ENCODE measurements around the gene FOXA3.

The FOXA3 gene

DNA sequence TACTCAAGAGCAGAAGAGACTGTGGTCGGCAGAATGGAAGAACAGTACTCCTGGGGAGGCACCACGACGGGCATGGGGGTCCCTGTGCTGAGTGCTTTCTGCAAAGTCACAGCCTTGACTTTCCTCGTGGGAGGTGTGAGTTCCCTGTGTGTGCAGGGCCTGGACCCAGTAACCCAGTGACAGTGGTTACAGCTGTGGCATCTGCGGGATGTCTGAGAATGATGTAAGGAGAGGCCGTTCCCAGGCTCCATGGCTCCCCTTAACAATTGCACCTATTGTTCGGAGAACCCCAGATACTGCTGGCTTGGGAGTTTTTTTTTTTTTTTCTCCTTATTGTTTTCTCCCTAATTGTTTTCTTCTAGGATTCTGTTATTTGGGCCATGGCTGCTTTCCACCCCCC is 55.6 kb downstream of the FOXA3 start:
- Histone ChIP-seq H3K18ac (ENCODE audit: low read length) (no peak overlapping the region), H3K4me3 (ENCODE audit: low read length) (no peak overlapping the region), H2BK15ac (replicated peaks; ENCODE audit: low read depth) (no peak overlapping the region), H3K36me3 (ENCODE audit: control insufficient read depth, insufficient read depth, low read length) (no peaks in the 10 kb centered on the region), H3K23ac (ENCODE audit: low read length) (no peak overlapping the region), H4K5ac (ENCODE audit: low read length) (no peak overlapping the region), H3K79me1 (ENCODE audit: low read length) (no peaks in the 10 kb centered on the region), H3K4me2 (ENCODE audit: low read length) (no peak overlapping the region), H3K56ac (ENCODE audit: low read length) (no peak overlapping the region), H2BK120ac (ENCODE audit: low read depth, low read length) (no peak overlapping the region), H2AK5ac (ENCODE audit: low read length) (no peak overlapping the region), H3K27ac (ENCODE audit: low read depth, low read length) (no peak overlapping the region), H3K4ac (ENCODE audit: low read depth, low read length) (no peak overlapping the region), H3K79me2 (ENCODE audit: control insufficient read depth, insufficient read depth, low read length) (no peaks in the 10 kb centered on the region), H3K9ac (ENCODE audit: low read length) (no peak overlapping the region), H3K27me3 (ENCODE audit: insufficient read depth, low read length, poor library complexity) (no peaks in the 10 kb centered on the region), H3K4me1 (ENCODE audit: control insufficient read depth, low read depth, low read length) (no peaks in the 10 kb centered on the region), H4K8ac (ENCODE audit: low read depth, low read length) (no peak overlapping the region), H2BK5ac (ENCODE audit: low read length) (no peak overlapping the region)
- DNase-seq: no peak
- no CpG with 5 or more reads among the region's 7 CpGs for WGBS (ENCODE audit: extremely low coverage, insufficient coverage, low lambda C conversion rate)

DNA sequence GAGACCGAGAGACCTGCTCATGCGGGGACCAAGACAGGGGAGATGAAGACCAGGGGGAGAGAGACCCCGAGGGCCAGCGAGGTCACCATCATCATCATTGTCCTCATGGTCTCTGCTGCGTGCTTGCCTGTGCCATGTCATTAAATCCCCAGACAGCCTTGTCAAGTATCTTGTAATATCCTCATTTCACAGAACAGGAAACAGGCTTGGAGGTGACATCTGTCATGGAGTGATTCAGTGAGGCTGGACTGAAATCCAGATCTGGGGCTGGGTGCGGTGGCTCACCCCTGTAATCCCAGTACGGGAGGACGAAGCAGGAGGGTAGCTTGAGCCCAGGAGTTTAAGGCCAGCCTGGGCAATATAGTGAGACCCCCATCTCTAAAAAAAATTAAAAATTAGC is 56.3 kb downstream of the FOXA3 start:
- no peaks in the 10 kb centered on the region for H3K79me1 ChIP-seq (ENCODE audit: low read length)
- H3K4ac ChIP-seq (ENCODE audit: low read depth, low read length): no peak overlapping the region
- no peak overlapping the region for H3K18ac ChIP-seq (ENCODE audit: low read length)
- H3K9ac ChIP-seq (ENCODE audit: low read length): no peak overlapping the region
- H3K23ac ChIP-seq (ENCODE audit: low read length): no peak overlapping the region
- no peak overlapping the region for H4K5ac ChIP-seq (ENCODE audit: low read length)
- no peak for DNase-seq
- H2BK15ac ChIP-seq (replicated peaks; ENCODE audit: low read depth): no peak overlapping the region
- H3K4me3 ChIP-seq (ENCODE audit: low read length): no peak overlapping the region
- H4K8ac ChIP-seq (ENCODE audit: low read depth, low read length): no peak overlapping the region
- WGBS (ENCODE audit: extremely low coverage, insufficient coverage, low lambda C conversion rate): no CpG with 5 or more reads among the region's 8 CpGs
- H3K56ac ChIP-seq (ENCODE audit: low read length): no peak overlapping the region
- H3K4me2 ChIP-seq (ENCODE audit: low read length): no peak overlapping the region
- no peak overlapping the region for H2BK5ac ChIP-seq (ENCODE audit: low read length)
- H2BK120ac ChIP-seq (ENCODE audit: low read depth, low read length): no peak overlapping the region
- H3K27me3 ChIP-seq (ENCODE audit: insufficient read depth, low read length, poor library complexity): no peaks in the 10 kb centered on the region
- H3K4me1 ChIP-seq (ENCODE audit: control insufficient read depth, low read depth, low read length): no peaks in the 10 kb centered on the region
- H2AK5ac ChIP-seq (ENCODE audit: low read length): no peak overlapping the region
- H3K27ac ChIP-seq (ENCODE audit: low read depth, low read length): no peak overlapping the region
- H3K79me2 ChIP-seq (ENCODE audit: control insufficient read depth, insufficient read depth, low read length): no peaks in the 10 kb centered on the region
- no peaks in the 10 kb centered on the region for H3K36me3 ChIP-seq (ENCODE audit: control insufficient read depth, insufficient read depth, low read length)

DNA sequence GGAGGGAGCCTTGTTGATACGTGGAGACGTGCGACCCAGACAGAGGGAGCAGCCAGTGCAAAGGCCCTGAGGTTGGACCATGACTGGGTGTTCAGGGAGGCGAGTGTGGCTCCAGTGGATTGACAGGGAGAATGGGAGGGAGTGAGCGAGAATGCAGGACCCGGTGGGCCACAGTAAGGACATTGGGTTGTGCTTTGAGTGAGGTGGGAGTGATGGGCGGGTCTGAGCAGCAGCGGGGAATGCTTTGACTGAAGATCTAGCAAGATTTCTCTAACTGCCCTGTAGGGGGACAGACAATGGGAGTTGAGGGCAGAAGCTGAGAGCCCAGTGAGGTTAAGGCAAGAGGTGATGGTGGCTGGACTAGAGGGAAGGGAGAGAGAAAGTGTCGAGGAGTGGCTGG is 58.2 kb downstream of the FOXA3 start:
- H3K36me3 ChIP-seq (ENCODE audit: control insufficient read depth, insufficient read depth, low read length): no peaks in the 10 kb centered on the region
- peak; percentile 91 for DNase-seq
- H3K4ac ChIP-seq (ENCODE audit: low read depth, low read length): no peak overlapping the region
- H4K5ac ChIP-seq (ENCODE audit: low read length): no peak overlapping the region
- no peak overlapping the region for H2AK5ac ChIP-seq (ENCODE audit: low read length)
- H3K18ac ChIP-seq (ENCODE audit: low read length): no peak overlapping the region
- no peak overlapping the region for H4K8ac ChIP-seq (ENCODE audit: low read depth, low read length)
- H3K79me2 ChIP-seq (ENCODE audit: control insufficient read depth, insufficient read depth, low read length): no peaks in the 10 kb centered on the region
- H2BK120ac ChIP-seq (ENCODE audit: low read depth, low read length): no peak overlapping the region
- H3K79me1 ChIP-seq (ENCODE audit: low read length): no peaks in the 10 kb centered on the region
- H2BK5ac ChIP-seq (ENCODE audit: low read length): no peak overlapping the region
- no CpG with 5 or more reads among the region's 9 CpGs for WGBS (ENCODE audit: extremely low coverage, insufficient coverage, low lambda C conversion rate)
- H2BK15ac ChIP-seq (replicated peaks; ENCODE audit: low read depth): no peak overlapping the region
- H3K27me3 ChIP-seq (ENCODE audit: insufficient read depth, low read length, poor library complexity): no peaks in the 10 kb centered on the region
- H3K56ac ChIP-seq (ENCODE audit: low read length): no peak overlapping the region
- no peak overlapping the region for H3K23ac ChIP-seq (ENCODE audit: low read length)
- no peaks in the 10 kb centered on the region for H3K4me1 ChIP-seq (ENCODE audit: control insufficient read depth, low read depth, low read length)
- no peak overlapping the region for H3K9ac ChIP-seq (ENCODE audit: low read length)
- no peak overlapping the region for H3K4me3 ChIP-seq (ENCODE audit: low read length)
- H3K27ac ChIP-seq (ENCODE audit: low read depth, low read length): no peak overlapping the region
- no peak overlapping the region for H3K4me2 ChIP-seq (ENCODE audit: low read length)

All from mesendoderm (in vitro differentiated cells).